ENCODE results near the gene ANAPC2.

Gene ANAPC2

GRCh38 chr9:137173796-137174664 is 14.3 kb downstream of the ANAPC2 start:
- no peak for DNase-seq

- DNase-seq, result no peak
These were observed 15.2 kb downstream of the ANAPC2 start for GRCh38 chr9:137172901-137173795.

GRCh38 chr9:137171149-137171900 is 17.0 kb downstream of the ANAPC2 start:
- no peak for DNase-seq

- no peak for DNase-seq
These were observed 17.7 kb downstream of the ANAPC2 start for GRCh38 chr9:137170486-137171148.

DNA sequence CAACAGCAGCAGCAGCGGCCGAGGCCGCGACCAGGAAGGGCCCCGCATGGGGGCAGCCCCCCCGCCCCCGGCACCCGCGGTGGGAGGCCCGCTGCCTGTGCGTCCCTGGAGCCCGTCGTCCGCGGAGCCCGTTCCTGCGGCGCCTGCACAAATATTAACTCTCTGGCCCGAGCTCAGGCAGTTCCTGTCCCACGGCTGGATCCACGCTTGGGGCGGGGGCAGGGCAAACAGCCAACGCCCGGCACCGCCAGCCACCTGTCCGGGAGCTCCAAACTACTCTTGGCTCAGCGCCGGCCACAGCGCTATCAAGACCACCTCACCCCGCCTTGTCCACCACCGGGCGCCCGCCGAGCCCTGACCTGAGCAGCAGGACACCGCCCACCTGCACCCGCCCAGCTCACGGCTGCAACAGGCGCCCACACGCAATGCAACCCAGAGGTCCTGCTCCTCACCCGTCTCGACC is 18.4 kb downstream of the ANAPC2 start, which contains the start of gene LRRC26:
TSS of gene LRRC26 (minus strand) at position 156 of the 463 bp plus-strand sequence. CDS start at position 48, 108 bp downstream.
- DNase-seq, result no peak

- peak; percentile 16 to 46 (median 28) for DNase-seq
These were observed 19.2 kb downstream of the ANAPC2 start for GRCh38 chr9:137168904-137169856.

DNA sequence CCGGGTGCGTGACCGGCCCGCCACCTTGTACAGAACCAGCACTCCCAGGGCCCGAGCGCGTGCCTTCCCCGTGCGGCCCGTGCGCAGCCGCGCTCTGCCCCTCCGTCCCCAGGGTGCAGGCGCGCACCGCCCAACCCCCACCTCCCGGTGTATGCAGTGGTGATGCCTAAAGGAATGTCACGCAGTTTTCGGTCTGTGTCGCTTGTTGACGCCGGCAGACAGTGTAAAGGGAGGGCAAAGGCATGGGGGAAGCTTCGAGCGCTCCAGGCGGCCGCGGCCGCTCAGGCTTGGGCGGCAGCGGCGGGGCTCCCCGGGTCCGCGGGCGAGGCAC is 19.8 kb downstream of the ANAPC2 start:
- DNase-seq, result no peak

GRCh38 chr9:137167747-137168572 is 20.4 kb downstream of the ANAPC2 start:
- peak in 1 of 3 donors; percentile 46 for DNase-seq

DNA sequence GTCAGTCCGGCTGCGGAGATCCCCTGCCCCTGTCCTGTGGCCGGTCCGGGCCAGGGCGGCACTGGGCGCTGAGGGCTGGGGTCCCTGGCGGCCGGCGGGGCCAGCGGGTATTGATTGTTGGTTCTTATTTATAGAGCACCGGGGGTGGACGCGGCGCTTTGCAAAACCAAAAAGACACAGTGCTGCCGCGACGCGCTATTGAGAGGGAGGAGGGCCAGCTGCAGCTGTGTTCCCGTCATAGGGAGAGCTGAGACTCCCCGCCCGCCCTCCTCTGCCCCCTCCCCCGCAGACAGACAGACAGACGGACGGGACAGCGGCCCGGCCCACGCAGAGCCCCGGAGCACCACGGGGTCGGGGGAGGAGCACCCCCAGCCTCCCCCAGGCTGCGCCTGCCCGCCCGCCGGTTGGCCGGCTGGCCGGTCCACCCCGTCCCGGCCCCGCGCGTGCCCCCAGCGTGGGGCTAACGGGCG is 21.0 kb downstream of the ANAPC2 start:
- no peak for DNase-seq

GRCh38 chr9:137166380-137167229 is 21.8 kb downstream of the ANAPC2 start:
- DNase-seq, result no peak

- DNase-seq, result no peak
These were observed 23.0 kb downstream of the ANAPC2 start for GRCh38 chr9:137165250-137165836.

DNA sequence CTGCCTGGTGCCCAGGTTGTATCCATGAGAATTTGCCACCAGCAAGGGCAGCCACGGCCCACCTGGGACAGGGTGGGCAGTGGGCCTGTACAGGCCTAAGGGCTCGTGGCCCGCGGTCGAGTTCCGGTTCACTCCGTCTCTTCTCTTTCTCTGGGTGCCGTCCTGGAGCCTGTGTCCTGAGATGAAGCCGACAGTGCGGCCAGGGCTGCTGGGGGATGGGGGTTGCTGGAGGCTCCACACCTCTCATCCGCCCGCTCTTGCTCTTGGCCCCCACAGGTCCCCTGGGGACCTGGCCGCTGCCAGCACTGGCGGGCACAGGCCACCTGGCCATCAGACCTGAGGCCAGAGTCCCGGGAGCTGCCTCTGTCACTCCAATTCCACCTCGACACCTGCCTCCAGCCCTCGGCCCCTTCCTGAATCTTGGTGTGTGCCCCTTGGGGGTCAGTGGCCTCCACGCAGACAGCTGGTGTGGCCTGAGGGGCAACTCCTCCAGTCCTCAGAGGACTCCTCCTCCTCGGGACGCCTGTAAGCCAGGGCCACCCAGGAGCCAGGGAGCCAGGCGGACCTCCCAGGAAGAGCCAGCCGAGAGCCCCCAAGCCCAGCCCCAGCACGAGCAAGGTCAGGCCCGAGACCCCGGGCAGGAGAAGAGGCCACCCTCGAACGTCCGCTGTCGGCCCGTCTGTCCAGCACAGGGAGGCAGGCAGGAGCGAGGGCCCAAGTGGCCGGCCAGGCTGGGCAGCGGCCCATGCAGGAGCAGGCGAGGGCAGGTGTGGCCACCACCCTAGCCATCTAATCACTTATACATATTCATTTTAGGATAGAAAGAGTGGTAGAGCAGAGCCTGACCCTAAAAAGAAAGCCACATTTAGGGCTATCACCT is 23.8 kb downstream of the ANAPC2 start:
- no peak for DNase-seq

- no peak for DNase-seq
These were observed 24.6 kb downstream of the ANAPC2 start for GRCh38 chr9:137163805-137164204.

GRCh38 chr9:137163365-137163715 is 25.0 kb downstream of the ANAPC2 start:
- peak in 2 of 3 donors; percentile 34 to 41 for DNase-seq

DNA sequence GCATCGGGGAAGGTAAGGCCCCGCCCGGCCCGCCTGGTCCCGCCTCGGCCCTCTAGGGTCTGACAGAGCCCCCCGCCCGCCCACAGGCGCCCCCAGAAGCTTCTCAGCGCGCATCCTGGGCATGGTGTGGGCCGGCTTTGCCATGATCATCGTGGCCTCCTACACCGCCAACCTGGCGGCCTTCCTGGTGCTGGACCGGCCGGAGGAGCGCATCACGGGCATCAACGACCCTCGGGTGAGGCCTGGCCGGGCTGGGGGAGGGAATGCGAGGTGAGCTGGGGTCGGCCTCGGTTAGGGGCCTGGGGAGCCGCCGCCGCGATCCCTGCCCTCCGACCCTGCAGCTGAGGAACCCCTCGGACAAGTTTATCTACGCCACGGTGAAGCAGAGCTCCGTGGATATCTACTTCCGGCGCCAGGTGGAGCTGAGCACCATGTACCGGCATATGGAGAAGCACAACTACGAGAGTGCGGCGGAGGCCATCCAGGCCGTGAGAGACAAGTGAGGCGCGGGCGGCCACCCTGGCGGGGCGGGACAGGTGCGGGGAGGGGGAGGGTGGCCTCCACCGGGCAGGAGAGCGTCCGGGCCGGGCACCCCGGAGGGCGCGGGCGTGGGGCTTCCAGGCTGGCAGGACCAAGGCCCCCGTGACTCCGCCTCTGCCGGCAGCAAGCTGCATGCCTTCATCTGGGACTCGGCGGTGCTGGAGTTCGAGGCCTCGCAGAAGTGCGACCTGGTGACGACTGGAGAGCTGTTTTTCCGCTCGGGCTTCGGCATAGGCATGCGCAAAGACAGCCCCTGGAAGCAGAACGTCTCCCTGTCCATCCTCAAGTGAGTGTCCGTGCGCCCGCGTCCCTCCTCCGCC is 25.6 kb downstream of the ANAPC2 start:
- DNase-seq, result peak in 2 of 3 donors; percentile 17 to 25

Data from suppressor macrophage treated with lipopolysaccharide for 1 hour (primary cell).